ENCODE data around the gene FXYD1. TPM values are rescaled to one million over a fixed set of nuclear protein-coding genes. Genes with fewer than 3 reads are reported as not detected.
A peak's percentile ranks its signal among the peaks of the same experiment; 100 is the strongest.

The FXYD1 gene
- polyA plus RNA-seq, 12 donors: 102 to 315 (median 204) TPM; not detected in 1

GRCh38 chr19:35105047-35105410, 33.6 kb upstream of the FXYD1 start:
- DNase-seq: no peak

GRCh38 chr19:35105411-35106290, 33.0 kb upstream of the FXYD1 start:
- DNase-seq: no peak

- no peak for DNase-seq
Observed at GRCh38 chr19:35106291-35106583, 32.4 kb upstream of the FXYD1 start.

GRCh38 chr19:35106898-35107541, 31.6 kb upstream of the FXYD1 start:
- DNase-seq: no peak

GRCh38 chr19:35107545-35107944, 31.1 kb upstream of the FXYD1 start:
- DNase-seq: no peak

GRCh38 chr19:35108730-35109129, 29.9 kb upstream of the FXYD1 start:
- no peak for DNase-seq

GRCh38 chr19:35109395-35110112, 29.1 kb upstream of the FXYD1 start:
- DNase-seq: no peak

- DNase-seq: no peak
Observed at GRCh38 chr19:35110974-35111373, 27.6 kb upstream of the FXYD1 start.

- DNase-seq: no peak
Observed at GRCh38 chr19:35112995-35113688, 25.5 kb upstream of the FXYD1 start.

GRCh38 chr19:35114353-35115176, 24.1 kb upstream of the FXYD1 start:
- peak; percentile 83 for DNase-seq

GRCh38 chr19:35115177-35115951, 23.3 kb upstream of the FXYD1 start, which contains the start of gene FXYD3:
Gene FXYD3 (plus strand): TSS chr19:35115823. CDS start chr19:35119377, 3,554 bp downstream.
- no peak for DNase-seq

- DNase-seq: no peak
Observed at GRCh38 chr19:35116072-35116801, 22.4 kb upstream of the FXYD1 start.

- DNase-seq: no peak
Observed at GRCh38 chr19:35117116-35117515, 21.5 kb upstream of the FXYD1 start.

- no peak for DNase-seq
Observed at GRCh38 chr19:35117799-35118198, 20.8 kb upstream of the FXYD1 start.

- no peak for DNase-seq
Observed at GRCh38 chr19:35118268-35119020, 20.2 kb upstream of the FXYD1 start.

GRCh38 chr19:35119091-35119490, 19.5 kb upstream of the FXYD1 start:
- DNase-seq: no peak

GRCh38 chr19:35119578-35120155, 19.0 kb upstream of the FXYD1 start:
- DNase-seq: no peak

GRCh38 chr19:35120492-35120891, 18.1 kb upstream of the FXYD1 start:
- DNase-seq: no peak

GRCh38 chr19:35120898-35121297, 17.7 kb upstream of the FXYD1 start:
- no peak for DNase-seq
